ENCODE measurements around the gene DMXL2. TPM values are rescaled to one million over a fixed set of nuclear protein-coding genes. Genes with fewer than 3 reads are reported as not detected.
"Not testable (repeated sequence)": the region's sequence is repeated elsewhere in the genome, so short reads cannot be mapped to it uniquely, and the experiment has no call there.

DMXL2 gene
- total RNA-seq, 1 experiment from 2014 or later, result 27.1 TPM

- no peak for DNase-seq (ENCODE audit: low read depth)
Observed at GRCh38 chr15:51576286-51576850, 46.2 kb downstream of the DMXL2 start.

- no peak for DNase-seq (ENCODE audit: low read depth)
Observed at GRCh38 chr15:51575775-51576174, 46.8 kb downstream of the DMXL2 start.

DNA sequence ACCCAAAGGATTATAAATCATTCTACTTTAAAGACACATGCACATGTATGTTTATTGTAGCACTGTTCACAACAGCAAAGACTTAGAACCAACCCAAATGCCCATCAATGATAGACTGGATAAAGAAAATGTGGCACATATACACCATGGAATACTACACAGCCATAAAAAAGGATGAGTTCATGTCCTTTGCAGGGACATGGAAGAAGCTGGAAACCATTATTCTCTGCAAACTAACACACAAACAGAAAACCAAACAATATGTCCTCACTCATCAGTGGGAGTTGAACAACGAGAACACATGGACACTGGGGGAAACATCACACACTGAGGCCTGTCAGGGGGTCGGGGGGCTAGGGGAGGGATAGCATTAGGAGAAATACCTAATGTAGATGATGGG is 49.2 kb downstream of the DMXL2 start:
- not testable (repeated sequence) for DNase-seq (ENCODE audit: low read depth)

GRCh38 chr15:51568939-51569784 is 53.4 kb downstream of the DMXL2 start:
- peak; percentile 28 for DNase-seq (ENCODE audit: low read depth)

DNA sequence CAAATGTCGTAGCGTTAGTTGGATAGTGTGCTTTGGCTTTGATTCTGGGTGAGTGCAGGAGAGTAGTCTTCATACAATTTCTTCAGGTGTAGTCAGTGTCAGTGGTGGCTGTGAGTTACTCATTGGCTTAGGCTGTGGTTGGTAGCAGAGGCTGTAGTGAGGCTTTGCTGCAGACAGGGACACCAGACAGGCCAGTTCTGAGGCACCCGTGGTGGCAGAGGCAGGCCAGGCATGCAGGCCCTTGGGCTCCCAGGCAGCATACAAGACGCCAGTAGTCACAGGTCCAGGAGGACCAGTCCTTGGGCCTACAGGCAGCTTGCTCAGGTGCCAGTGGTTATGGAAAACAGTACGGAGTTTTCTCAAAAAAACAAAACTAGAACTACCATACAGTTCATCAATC is 61.3 kb downstream of the DMXL2 start:
- DNase-seq (ENCODE audit: low read depth), result no peak

GRCh38 chr15:51558876-51559275 is 63.7 kb downstream of the DMXL2 start:
- DNase-seq (ENCODE audit: low read depth), result no peak

DNA sequence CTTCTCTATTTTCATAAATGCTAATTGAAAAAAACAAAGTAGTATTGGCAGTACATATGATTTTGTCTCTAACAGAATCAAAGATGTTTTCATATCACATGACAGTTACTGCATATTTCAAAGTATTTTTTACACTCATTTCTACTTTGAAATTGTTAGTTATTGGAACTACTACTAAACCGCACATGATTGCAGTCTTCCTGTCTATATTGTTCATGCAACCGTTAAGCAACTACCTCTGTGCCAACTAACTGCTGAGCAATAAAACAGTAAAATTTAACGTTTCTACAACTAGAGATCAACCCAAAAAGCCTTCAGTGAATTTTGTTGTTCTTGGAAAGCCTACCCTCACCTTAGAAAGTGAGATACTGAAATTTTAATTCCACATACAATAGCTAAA is 64.2 kb downstream of the DMXL2 start:
- DNase-seq (ENCODE audit: low read depth), result no peak

DNA sequence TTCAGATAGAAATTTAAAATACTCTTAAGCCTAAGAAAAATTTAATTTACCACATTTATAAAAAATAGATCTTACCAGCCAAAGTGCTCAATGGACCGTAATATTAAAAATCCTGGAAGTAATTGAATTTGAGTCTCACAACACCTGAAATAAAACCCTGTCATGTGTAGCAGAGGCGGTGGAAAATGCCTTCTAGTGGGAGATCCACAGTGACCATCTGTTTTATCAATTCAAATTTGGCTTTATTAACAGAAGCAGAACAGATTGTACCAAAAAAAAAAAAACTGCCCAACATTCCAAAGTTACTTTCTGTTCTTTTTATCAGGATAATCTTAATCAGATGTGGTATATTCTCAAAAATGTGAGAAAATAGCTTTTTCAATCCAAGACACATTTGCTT is 71.7 kb downstream of the DMXL2 start:
- no peak for DNase-seq (ENCODE audit: low read depth)

GRCh38 chr15:51547656-51548055 is 74.9 kb downstream of the DMXL2 start:
- no peak for DNase-seq (ENCODE audit: low read depth)

GRCh38 chr15:51536965-51537574 is 85.5 kb downstream of the DMXL2 start:
- DNase-seq (ENCODE audit: low read depth), result peak; percentile 24

GRCh38 chr15:51533672-51534398 is 88.7 kb downstream of the DMXL2 start:
- DNase-seq (ENCODE audit: low read depth), result no peak

DNA sequence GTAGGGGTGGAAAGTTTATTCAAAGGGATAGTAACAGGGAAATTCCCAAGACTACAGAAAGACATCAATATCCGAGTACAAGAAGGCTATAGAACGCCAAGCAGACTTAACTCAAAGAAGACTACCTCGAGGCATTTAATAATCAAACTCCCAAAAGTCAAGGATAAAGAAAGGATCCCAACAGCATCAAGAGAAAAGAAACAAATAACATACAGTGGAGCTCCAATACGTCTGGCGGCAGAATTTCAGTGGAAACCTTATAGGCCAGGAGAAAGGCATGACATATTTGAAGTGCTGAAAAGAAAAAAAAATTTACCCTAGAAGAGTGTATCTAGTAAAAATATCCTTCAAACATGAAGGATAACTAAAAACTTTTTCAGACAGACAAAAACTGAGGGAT is 95.6 kb downstream of the DMXL2 start:
- DNase-seq (ENCODE audit: low read depth), result no peak

DNA sequence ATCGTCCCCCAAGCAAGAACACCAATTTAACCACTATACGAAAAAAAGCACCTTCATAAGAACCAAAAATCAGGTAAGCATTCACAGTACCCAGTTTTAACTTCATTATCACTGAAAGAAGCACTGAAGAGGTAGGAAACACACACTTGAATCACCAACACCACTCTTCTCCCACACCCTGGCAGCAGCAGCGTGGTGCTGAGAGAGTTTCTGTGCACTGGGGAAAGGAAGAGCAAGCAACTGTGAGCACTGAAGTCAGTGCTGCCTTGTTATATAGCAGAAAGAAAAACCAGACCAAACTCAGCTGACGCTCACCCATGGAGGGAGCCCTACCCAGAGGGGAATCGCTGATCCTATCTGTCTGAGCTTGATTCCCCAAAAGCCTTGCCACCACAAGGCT is 98.2 kb downstream of the DMXL2 start:
- DNase-seq (ENCODE audit: low read depth), result no peak

DNA sequence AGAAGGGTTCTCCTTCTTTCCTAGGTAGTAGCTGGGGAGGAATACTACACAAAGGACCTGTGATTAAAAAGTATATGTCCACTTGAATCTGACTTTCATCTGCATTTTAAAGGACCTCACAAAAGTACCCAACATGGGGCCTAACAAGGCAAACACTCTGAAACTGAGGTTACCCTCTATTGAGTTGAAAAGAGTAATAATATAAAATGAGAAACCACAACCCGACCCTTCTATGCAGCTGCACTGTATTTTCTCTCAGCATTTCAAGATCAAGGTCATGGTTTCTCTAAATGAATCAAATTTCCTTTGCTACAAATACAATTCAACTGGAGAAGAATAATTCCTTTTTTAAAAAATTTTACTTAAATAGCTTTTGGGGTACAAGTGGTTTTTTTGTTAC is 106.3 kb downstream of the DMXL2 start:
- DNase-seq (ENCODE audit: low read depth), result no peak

- DNase-seq (ENCODE audit: low read depth), result no peak
Observed at GRCh38 chr15:51505251-51505650, 117.3 kb downstream of the DMXL2 start.

GRCh38 chr15:51503003-51503402 is 119.6 kb downstream of the DMXL2 start:
- DNase-seq (ENCODE audit: low read depth), result no peak

DNA sequence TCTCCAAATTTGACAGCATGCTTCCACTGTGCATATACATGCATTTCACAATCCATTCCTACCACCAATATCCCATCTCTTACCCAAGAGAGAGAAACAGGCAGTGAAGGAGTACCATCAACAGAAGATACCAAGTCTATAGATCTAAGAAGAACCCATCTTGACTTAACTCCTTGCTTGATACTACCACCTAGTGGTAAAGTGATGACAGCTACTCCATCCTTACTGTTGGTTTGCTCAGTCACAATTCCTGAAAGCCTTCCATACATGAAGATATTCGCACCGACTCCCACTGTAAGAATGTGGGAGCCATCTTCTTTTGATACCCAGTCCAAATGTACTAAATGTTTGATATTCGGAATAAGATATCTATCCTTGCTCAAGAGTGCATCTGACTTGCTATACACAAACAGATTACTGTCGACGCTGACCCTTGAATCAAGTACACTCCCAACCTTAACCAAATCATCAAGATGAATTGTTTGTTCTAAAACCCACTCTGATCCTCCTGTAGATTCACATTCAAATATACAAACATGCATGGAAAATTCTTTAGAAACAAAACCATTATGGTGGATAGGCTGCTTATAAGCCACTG is 123.1 kb downstream of the DMXL2 start:
- peak; percentile 53 for DNase-seq (ENCODE audit: low read depth)

- DNase-seq (ENCODE audit: low read depth), result peak; percentile 62
Observed at GRCh38 chr15:51497806-51498205, 124.8 kb downstream of the DMXL2 start.

DNA sequence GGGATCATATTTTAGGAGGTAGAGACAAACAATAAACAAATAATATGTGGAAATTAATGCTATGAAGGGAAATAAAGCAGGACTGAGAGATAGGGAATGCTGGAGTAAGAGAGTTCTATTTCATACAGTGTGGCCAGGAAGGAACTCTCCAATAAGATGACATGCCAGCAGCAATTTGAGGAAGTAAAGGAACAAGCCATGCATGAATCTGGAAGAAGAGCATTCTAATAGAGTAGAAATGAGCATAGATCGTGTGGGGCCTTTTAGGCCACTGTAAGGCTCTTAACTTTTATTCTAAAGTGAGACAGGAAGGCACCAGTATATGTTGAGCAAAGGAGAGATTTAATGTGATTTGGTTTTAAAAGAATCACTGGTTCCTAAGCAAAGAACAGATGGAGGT is 126.3 kb downstream of the DMXL2 start:
- DNase-seq (ENCODE audit: low read depth), result no peak

DNA sequence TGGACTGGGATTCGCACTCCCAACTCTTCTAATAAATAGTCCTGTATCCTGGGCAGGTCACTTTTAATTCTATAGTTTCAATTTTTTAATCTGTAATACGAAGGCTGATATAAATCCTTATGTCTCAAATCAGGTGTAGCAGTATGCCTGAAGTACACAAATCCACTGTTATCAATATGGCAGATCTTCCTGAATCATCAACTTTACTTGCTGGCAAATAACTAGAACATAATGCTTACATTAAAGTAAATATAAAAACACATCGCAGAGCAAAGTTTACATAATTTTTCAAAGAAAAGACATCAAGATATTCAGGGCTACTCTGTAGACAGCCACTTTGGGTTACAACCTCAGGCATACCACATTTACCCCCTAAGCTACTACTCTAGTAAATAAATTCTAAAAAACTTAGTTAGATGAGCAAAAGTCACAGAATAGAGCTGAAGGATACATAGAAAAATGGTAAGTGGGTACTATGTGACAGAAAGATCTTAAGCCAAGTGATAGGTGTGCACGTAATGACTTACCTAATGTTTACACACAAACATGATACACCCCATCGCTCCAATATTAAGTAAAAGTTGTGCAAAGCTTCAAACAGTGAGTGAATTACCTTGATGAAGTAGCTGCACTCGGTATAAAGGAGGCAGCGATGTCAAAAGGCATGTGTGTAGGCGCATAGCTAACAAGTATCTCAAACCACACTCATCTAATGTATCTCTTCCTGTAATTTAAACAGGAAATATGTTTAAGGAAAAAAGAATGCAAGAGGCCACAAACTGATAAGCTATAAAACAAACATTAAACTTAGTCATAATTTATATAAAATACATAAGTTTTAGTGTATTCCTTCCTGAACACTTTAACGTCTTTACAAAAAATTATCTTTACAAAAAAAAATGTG is 127.9 kb downstream of the DMXL2 start:
- peak; percentile 80 for DNase-seq (ENCODE audit: low read depth)

DNA sequence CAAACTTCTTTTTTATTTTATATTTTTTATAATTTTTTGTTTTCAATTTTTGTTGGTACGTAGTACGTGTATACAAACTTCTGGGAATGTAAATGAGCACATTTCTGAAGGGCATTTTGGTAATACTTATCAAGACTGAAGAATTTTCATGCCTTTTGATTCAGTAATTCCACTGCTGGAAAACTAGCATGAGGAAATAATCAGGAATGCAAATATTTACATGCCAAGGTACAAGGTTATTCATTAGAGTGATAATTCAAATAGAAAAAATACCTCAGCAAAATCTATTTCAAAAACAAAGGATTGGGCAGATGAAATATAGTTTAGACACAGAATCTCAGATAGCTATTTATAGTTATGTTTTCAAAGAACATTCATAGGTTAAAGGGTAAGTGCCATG is 128.7 kb downstream of the DMXL2 start:
- no peak for DNase-seq (ENCODE audit: low read depth)

Data from Daoy (cell line).